Esophagus muscularis mucosa (tissue), 3 donors: ENCODE measurements around the gene IL23R.

ENCODE experiments used
- CTCF ChIP-seq, 3 experiments: fragments of 200-600 bp in 2 of 3; fragments of 450-650 bp in 1 of 3; sonication (generic) in 2 of 3; IDR thresholded peaks; one replicate each; pipeline ENCODE4 v1.5.1; 2017 to 2019; ENCODE audit warnings: antibody characterized with exemption in 3 of 3, mild to moderate bottlenecking in 2 of 3, moderate library complexity in 1 of 3
- POLR2A ChIP-seq: fragments of 450-650 bp; IDR thresholded peaks from one replicate; pipeline ENCODE4 v1.6.1; 2017; ENCODE audit warnings: antibody characterized with exemption, moderate library complexity, mild to moderate bottlenecking, low read depth
- POLR2AphosphoS5 ChIP-seq, 2 donors: sonication (generic); formaldehyde crosslinking; IDR thresholded peaks; one replicate each; pipeline ENCODE4 v1.6.1; 2017; ENCODE audit warnings: antibody characterized with exemption in 2 of 2

DNA sequence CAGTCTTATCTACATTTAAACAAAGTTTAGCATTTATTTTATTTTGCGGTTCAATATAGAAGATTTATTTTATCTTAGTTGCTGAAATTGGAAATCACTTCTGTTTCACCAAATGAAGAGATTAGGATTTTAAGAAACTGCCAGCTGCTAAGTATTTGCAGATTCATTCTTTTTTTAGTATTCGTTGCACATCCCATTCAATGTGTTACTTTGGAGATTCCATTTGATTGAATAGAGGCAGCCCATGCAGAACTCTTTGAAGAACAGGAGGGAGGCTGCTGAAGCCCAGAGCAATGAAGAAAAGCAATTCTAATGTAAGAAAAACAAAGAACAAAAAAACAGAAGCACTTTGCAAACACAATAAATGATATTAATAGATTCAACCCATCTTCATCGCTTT is 102.8 kb downstream of the IL23R start:
- TF ChIP-seq CTCF (IDR thresholded peaks at IDR 0.05) (no peak), POLR2A (no peak), POLR2AphosphoS5 (IDR thresholded peaks at IDR 0.05) (no peak)
